Kidney (tissue), 14 donors: ENCODE measurements around the gene MRTFA. TPM values are rescaled to one million over a fixed set of nuclear protein-coding genes. Genes with fewer than 3 reads are reported as not detected.
"Not testable (repeated sequence)": the region's sequence is repeated elsewhere in the genome, so short reads cannot be mapped to it uniquely, and the experiment has no call there.

Experiments
- DNase-seq, 5 donors: peaks; one replicate each; pipeline ENCODE4 v3.0.0-alpha.2; 2013 to 2020
- FAIRE-seq: peaks from 2 replicates; lab custom pipeline; 2012; peaks lifted over from hg19 to GRCh38; lab: Jason Lieb, UNC
- H3K27ac ChIP-seq, 2 donors: one replicate each; pipeline ENCODE4 v1.7.0; 2013; ENCODE audit warnings: low read depth in 2 of 2, low read length in 2 of 2, inconsistent platforms in 1 of 2
- H3K27me3 ChIP-seq: one replicate; pipeline ENCODE4 v1.7.1; 2013; ENCODE audit warnings: low read length, inconsistent platforms; ENCODE audit not compliant: control insufficient read depth, insufficient read depth
- H3K36me3 ChIP-seq, 3 donors: one replicate each; pipeline versions ENCODE4 v1.7.0 to v1.7.1; 2013; ENCODE audit warnings: low read length in 3 of 3, control low read depth in 1 of 3, inconsistent platforms in 1 of 3; ENCODE audit not compliant: insufficient read depth in 3 of 3, control insufficient read depth in 2 of 3
- H3K4me1 ChIP-seq, 3 donors: one replicate each; pipeline versions ENCODE4 v1.7.0 to v1.7.1; 2013; ENCODE audit warnings: low read length in 3 of 3, inconsistent platforms in 1 of 3, low read depth in 1 of 3; ENCODE audit not compliant: control insufficient read depth in 2 of 3, insufficient read depth in 2 of 3
- H3K4me3 ChIP-seq, 3 donors: one replicate each; pipeline versions ENCODE4 v1.7.0 to v1.8.1; 2013; ENCODE audit warnings: low read length in 3 of 3, control low read depth in 1 of 3, inconsistent platforms in 1 of 3
- H3K9ac ChIP-seq, 3 donors: one replicate each; pipeline versions ENCODE4 v1.7.0 to v1.7.1; 2013; ENCODE audit warnings: low read length in 3 of 3, control low read depth in 1 of 3, inconsistent platforms in 1 of 3
- H3K9me3 ChIP-seq, 3 donors: one replicate each; pipeline versions ENCODE4 v1.7.0 to v1.7.1; 2013; ENCODE audit warnings: low read length in 3 of 3, control low read depth in 1 of 3, inconsistent platforms in 1 of 3; ENCODE audit not compliant: control insufficient read depth in 2 of 3, insufficient read depth in 1 of 3
- CTCF ChIP-seq: IDR thresholded peaks from 3 replicates; pipeline ENCODE4 v1.5.1; 2012; ENCODE audit warnings: mild to moderate bottlenecking, moderate library complexity, borderline replicate concordance; ENCODE audit not compliant: insufficient read depth; ENCODE audit errors: extremely low read depth
- intact Hi-C: fragments of 100-400 bp; cut with DNase I; formaldehyde crosslinking; loops from one replicate; pipeline ENCODE4 v1.11.1; 2022
- polyA plus RNA-seq: library from polyadenylated mRNA; stranded (reverse); fragments of 350-450 nt; fragmentation: Illumina TruSeq; extraction: RNeasy Lipid Tissue Mini Kit (QIAGEN cat#74804); gene quantifications from one replicate; pipeline ENCODE4 v1.2.3, GENCODE V29; 2014; ENCODE audit warnings: low read depth, low replicate concordance; ENCODE audit not compliant: insufficient read depth
- total RNA-seq: library from RNA; stranded (reverse); fragmentation: NEBNext Ultra II Directional; extraction: Animal tissue kit (Norgen Biotek cat#: 25700); gene quantifications from one replicate; pipeline ENCODE4 v1.2.1, GENCODE V29; 2021
- donor health status: control.
- donor health status: control.
- donor health status: control.
- donor health status: control.
- donor health status: control.
- donor health status: DM: yes; HTN: yes; CAD: no.
- donor health status: Normal renal cell carcinoma (clear cell type).

The MRTFA gene
- total and polyA plus RNA-seq, 2 donors from 2014 or later, result 12.5 to 59.9 TPM

- Histone ChIP-seq H3K27me3 (no peaks in the 10 kb centered on the region), H3K9me3 (no peaks in the 10 kb centered on the region), H3K36me3 (no peaks in the 10 kb centered on the region), H3K27ac (peak overlapping the region in 1 of 2 donors; percentile 45), H3K4me1 (peaks cover 0 to 7% (median 2%) of the 10 kb centered on the region in 3 donors), H3K9ac (no peak overlapping the region), H3K4me3 (peak overlapping the region in 1 of 3 donors; percentile 24)
- FAIRE-seq, result no peak
- peak in 2 of 5 donors; percentile 63 to 81 for DNase-seq
- intact Hi-C loops, result no loop called here
- no peak for TF ChIP-seq CTCF
Observed at GRCh38 chr22:40533712-40534378, 102.7 kb downstream of the MRTFA start.

- peak overlapping the region in 1 of 3 donors; percentile 25 for H3K4me3 ChIP-seq
- H3K4me1 ChIP-seq, result peaks cover 0 to 7% (median 2%) of the 10 kb centered on the region in 3 donors
- intact Hi-C loops, result no loop called here
- H3K9me3 ChIP-seq, result no peaks in the 10 kb centered on the region
- H3K9ac ChIP-seq, result no peak overlapping the region
- FAIRE-seq (no peak), DNase-seq (no peak)
- no peaks in the 10 kb centered on the region for H3K36me3 ChIP-seq
- no peak for TF ChIP-seq CTCF
- no peaks in the 10 kb centered on the region for H3K27me3 ChIP-seq
- peak overlapping the region in 1 of 2 donors; percentile 2 for H3K27ac ChIP-seq
Observed at GRCh38 chr22:40531951-40532900, 104.3 kb downstream of the MRTFA start.

- DNase-seq, H3K36me3 ChIP-seq, H3K27me3 ChIP-seq, H3K9me3 ChIP-seq, H3K4me1 ChIP-seq, H3K9ac ChIP-seq, intact Hi-C loops, H3K27ac ChIP-seq, FAIRE-seq, H3K4me3 ChIP-seq: not testable (repeated sequence)
Observed at GRCh38 chr22:40530391-40530790, 106.1 kb downstream of the MRTFA start.

- no peak overlapping the region for H3K4me3 ChIP-seq
- H3K9ac ChIP-seq, result no peak overlapping the region
- no peaks in the 10 kb centered on the region for H3K36me3 ChIP-seq
- no peaks in the 10 kb centered on the region for H3K9me3 ChIP-seq
- no peak for TF ChIP-seq CTCF
- intact Hi-C loops, result no loop called here
- no peak for FAIRE-seq
- peak in 2 of 5 donors; percentile 79 to 81 for DNase-seq
- peaks cover 0 to 7% (median 2%) of the 10 kb centered on the region in 3 donors for H3K4me1 ChIP-seq
- no peaks in the 10 kb centered on the region for H3K27me3 ChIP-seq
- H3K27ac ChIP-seq, result no peak overlapping the region
Observed at GRCh38 chr22:40529821-40530220, 106.7 kb downstream of the MRTFA start.
